Measurements from ENCODE around the gene PAPPA2.
"Not testable (repeated sequence)": the region's sequence is repeated elsewhere in the genome, so short reads cannot be mapped to it uniquely, and the experiment has no call there.

The PAPPA2 gene

GRCh38 chr1:176717066-176717750 lies 254.2 kb downstream of the PAPPA2 start:
- peak in 8 of 42 donors; percentile 4 to 43 (median 33) for DNase-seq
- intact Hi-C loops (cut with DNase I) = no loop called here

- no peak for DNase-seq
- intact Hi-C loops (cut with DNase I) = no loop called here
Measured at GRCh38 chr1:176719447-176719846, 256.5 kb downstream of the PAPPA2 start.

GRCh38 chr1:176720838-176721237 lies 257.9 kb downstream of the PAPPA2 start:
- no peak for DNase-seq
- intact Hi-C loops (cut with DNase I) = no loop called here

GRCh38 chr1:176733661-176734060 lies 270.7 kb downstream of the PAPPA2 start:
- DNase-seq = peak in 1 of 42 donors; percentile 15
- intact Hi-C loops (cut with DNase I) = no loop called here

GRCh38 chr1:176735201-176735600 lies 272.2 kb downstream of the PAPPA2 start:
- intact Hi-C loops (cut with DNase I) = no loop called here
- no peak for DNase-seq

GRCh38 chr1:176736015-176736414 lies 273.0 kb downstream of the PAPPA2 start:
- intact Hi-C loops (cut with DNase I) = no loop called here
- no peak for DNase-seq

- intact Hi-C loops (cut with DNase I) = no loop called here
- no peak for DNase-seq
Measured at GRCh38 chr1:176741181-176741580, 278.2 kb downstream of the PAPPA2 start.

GRCh38 chr1:176742322-176742721 lies 279.3 kb downstream of the PAPPA2 start:
- DNase-seq = no peak
- intact Hi-C loops (cut with DNase I) = no loop called here

GRCh38 chr1:176744142-176744541 lies 281.2 kb downstream of the PAPPA2 start:
- intact Hi-C loops (cut with DNase I) = no loop called here
- DNase-seq = no peak

- no peak for DNase-seq
- intact Hi-C loops (cut with DNase I) = no loop called here
Measured at GRCh38 chr1:176745945-176746344, 283.0 kb downstream of the PAPPA2 start.

GRCh38 chr1:176752505-176752904 lies 289.5 kb downstream of the PAPPA2 start:
- no peak for DNase-seq
- intact Hi-C loops (cut with DNase I) = no loop called here

- DNase-seq = peak in 1 of 42 donors; percentile 2
Measured at GRCh38 chr1:176754676-176755075, 291.7 kb downstream of the PAPPA2 start.

GRCh38 chr1:176756817-176757216 lies 293.8 kb downstream of the PAPPA2 start:
- intact Hi-C loops (cut with DNase I); DNase-seq: not testable (repeated sequence)

More at GRCh38 chr1:176754676-176755075, 291.7 kb downstream of the PAPPA2 start:
- intact Hi-C loops (cut with DNase I) = no loop called here

GRCh38 chr1:176765608-176766007 lies 302.6 kb downstream of the PAPPA2 start:
- intact Hi-C loops (cut with DNase I) = no loop called here
- no peak for DNase-seq

GRCh38 chr1:176766779-176767178 lies 303.8 kb downstream of the PAPPA2 start:
- DNase-seq = no peak
- intact Hi-C loops (cut with DNase I) = no loop called here

- intact Hi-C loops (cut with DNase I) = no loop called here
- DNase-seq = no peak
Measured at GRCh38 chr1:176767714-176768136, 304.8 kb downstream of the PAPPA2 start.

- intact Hi-C loops (cut with DNase I) = no loop called here
- DNase-seq = no peak
Measured at GRCh38 chr1:176768532-176768931, 305.6 kb downstream of the PAPPA2 start.

GRCh38 chr1:176770066-176770465 lies 307.1 kb downstream of the PAPPA2 start:
- DNase-seq = no peak
- intact Hi-C loops (cut with DNase I) = no loop called here

GRCh38 chr1:176773038-176773437 lies 310.1 kb downstream of the PAPPA2 start:
- DNase-seq = no peak
- intact Hi-C loops (cut with DNase I) = no loop called here

GRCh38 chr1:176774224-176774623 lies 311.2 kb downstream of the PAPPA2 start:
- intact Hi-C loops (cut with DNase I) = no loop called here

GRCh38 chr1:176775378-176775777 lies 312.4 kb downstream of the PAPPA2 start:
- intact Hi-C loops (cut with DNase I) = no loop called here
- DNase-seq = no peak

More at GRCh38 chr1:176774224-176774623, 311.2 kb downstream of the PAPPA2 start:
- DNase-seq = no peak

Data from head of caudate nucleus (tissue), 42 donors.